HG02970 (cell line): ENCODE measurements around the gene PFDN6.
A peak's percentile ranks its signal among the peaks of the same experiment; 100 is the strongest.
"Not testable (repeated sequence)": the region's sequence is repeated elsewhere in the genome, so short reads cannot be mapped to it uniquely, and the experiment has no call there.

Source experiments
- ATAC-seq: cut with Tn5 transposase; IDR thresholded peaks from one replicate; pipeline ENCODE4 v1.9.1; 2021; ENCODE audit warnings: mild to moderate bottlenecking, moderate library complexity, moderate number of reproducible peaks; ENCODE audit not compliant: unreplicated experiment, low FRiP score

Gene PFDN6

GRCh38 chr6:33273129-33273923 lies 16.1 kb upstream of the PFDN6 start:
- no peak for ATAC-seq

- no peak for ATAC-seq
These were observed 15.2 kb upstream of the PFDN6 start for GRCh38 chr6:33273924-33274902.

- not testable (repeated sequence) for ATAC-seq
These were observed 13.4 kb upstream of the PFDN6 start for GRCh38 chr6:33275795-33276580.

DNA sequence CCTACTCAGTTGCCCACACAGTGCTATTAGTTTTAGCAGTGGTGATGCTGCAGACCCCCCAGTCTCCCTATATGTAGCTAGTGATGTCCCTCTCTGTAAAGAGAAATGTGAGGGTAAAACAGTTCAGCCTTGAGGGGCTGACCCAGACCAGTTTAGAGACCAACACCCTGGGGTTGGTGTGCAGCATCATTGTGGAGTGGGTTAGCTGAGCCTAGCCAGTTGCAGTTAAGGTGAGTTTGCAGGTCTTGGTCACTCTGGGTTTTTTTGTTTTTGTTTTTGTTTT lies 12.9 kb upstream of the PFDN6 start:
- no peak for ATAC-seq

DNA sequence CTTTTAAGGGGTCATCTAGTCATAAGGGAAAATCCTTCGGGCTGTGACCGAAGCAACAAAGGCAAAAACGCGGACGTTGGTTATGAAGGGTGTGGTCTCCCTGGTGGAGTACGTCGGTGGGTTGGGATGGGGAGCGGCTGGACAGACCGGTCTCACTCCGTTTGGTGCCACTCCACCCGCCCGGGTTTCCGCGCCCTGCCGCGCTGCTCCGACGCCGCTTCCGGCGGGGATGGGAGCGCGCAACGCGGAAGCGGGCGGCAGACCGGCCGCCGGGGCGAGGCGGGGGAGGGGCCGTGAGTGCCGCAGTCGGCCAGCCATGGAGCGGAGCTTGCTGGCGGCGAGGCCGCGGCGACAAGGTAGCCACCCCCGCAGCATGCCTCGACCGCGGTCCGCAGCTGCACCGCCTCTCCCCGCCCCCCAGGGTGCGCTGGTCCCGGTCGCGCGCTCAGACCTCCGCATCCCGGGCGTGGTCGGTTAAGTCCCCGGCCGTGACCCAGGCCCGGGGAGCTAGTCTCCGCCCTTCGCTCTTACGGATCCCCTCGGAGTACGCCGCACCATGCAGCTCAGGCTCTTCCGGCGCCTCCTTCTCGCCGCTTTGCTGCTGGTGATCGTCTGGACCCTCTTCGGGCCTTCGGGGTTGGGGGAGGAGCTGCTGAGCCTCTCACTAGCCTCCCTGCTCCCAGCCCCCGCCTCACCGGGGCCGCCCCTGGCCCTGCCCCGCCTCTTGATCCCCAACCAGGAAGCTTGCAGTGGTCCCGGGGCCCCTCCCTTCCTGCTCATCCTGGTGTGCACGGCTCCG lies 12.3 kb upstream of the PFDN6 start, which contains the start of gene B3GALT4:
TSS of gene B3GALT4 (plus strand) at position 260 of the 799 bp plus-strand sequence. CDS start at position 557, 297 bp downstream.
- ATAC-seq, result peak; percentile 50

DNA sequence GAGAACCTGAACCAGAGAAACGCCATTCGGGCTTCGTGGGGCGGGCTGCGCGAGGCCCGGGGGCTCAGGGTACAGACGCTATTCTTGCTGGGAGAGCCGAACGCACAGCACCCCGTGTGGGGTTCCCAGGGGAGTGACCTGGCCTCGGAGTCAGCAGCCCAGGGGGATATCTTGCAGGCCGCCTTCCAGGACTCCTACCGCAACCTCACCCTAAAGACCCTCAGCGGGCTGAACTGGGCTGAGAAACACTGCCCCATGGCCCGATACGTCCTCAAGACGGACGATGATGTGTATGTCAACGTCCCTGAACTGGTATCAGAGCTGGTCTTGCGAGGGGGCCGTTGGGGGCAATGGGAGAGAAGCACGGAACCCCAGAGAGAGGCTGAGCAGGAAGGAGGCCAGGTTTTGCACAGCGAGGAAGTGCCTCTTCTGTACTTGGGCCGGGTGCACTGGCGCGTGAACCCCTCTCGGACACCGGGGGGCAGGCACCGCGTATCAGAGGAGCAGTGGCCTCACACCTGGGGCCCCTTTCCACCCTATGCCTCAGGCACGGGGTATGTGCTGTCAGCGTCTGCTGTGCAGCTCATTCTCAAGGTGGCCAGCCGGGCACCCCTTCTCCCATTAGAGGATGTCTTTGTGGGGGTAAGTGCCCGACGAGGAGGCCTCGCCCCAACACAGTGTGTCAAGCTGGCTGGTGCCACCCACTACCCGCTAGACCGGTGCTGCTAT lies 11.6 kb upstream of the PFDN6 start:
- ATAC-seq, result peak; percentile 8

DNA sequence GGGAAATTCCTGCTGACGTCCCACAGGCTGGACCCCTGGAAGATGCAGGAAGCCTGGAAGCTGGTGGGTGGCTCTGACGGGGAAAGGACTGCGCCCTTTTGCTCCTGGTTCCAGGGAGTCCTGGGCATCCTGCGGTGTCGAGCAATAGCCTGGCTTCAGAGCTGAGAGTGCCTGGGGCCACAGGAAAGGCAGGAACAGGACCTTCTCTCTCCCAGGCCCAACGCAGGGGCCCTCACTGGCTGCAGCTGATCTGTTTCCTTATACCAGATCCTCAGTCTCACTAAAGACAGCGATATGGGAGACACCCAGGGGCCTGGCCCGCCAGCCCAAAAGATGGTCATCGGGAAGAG lies 11.0 kb upstream of the PFDN6 start:
- no peak for ATAC-seq

- no peak for ATAC-seq
These were observed 10.6 kb upstream of the PFDN6 start for GRCh38 chr6:33278810-33279209.

DNA sequence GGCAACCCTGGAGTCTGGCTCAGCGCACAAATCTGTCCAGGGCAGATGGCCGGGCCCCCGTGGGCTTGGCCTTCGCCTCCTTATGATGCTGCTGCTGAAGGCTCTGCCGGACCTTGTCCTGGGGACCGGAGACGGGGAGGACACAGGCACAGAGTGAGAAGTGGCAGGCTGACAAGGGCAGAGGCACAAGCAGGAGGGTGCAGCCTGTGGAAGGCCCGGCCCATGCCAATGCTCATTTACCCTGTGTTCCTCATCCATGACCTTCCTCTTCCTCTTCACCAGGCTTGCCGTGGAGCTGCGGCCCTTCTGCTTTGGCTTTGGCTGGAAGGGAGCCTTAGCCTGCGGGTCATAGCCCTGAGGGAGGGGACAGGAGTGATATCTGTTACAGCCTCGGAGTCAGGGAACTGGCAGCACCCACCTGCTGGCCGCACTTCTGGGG lies 10.1 kb upstream of the PFDN6 start:
- no peak for ATAC-seq

DNA sequence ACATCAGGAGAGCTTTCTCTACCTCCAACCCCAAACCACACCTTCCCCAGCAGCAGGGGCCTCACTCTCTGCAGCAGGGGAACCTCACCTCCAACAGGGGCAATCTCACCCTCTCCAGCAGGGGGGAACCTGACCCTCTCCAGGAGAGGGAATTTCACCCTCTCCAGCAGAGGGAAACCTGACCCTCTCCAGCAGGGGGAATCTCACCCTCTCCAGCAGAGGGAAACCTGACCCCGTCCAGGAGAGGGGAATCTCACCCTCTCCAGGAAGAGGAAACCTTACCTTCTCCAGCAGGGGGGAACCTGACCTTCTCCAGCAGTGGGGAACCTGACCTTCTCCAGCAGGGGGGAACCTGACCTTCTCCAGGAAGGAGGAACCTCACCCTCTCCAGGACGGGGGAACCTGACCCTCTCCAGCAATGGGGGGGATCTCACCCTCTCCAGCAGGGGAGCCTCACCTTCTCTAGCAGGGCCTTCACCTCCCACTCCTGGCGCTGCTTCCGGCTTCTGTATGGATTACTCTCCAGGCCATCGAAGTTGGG lies 9.4 kb upstream of the PFDN6 start:
- ATAC-seq, result no peak

GRCh38 chr6:33280539-33280938 lies 8.9 kb upstream of the PFDN6 start:
- ATAC-seq, result no peak

DNA sequence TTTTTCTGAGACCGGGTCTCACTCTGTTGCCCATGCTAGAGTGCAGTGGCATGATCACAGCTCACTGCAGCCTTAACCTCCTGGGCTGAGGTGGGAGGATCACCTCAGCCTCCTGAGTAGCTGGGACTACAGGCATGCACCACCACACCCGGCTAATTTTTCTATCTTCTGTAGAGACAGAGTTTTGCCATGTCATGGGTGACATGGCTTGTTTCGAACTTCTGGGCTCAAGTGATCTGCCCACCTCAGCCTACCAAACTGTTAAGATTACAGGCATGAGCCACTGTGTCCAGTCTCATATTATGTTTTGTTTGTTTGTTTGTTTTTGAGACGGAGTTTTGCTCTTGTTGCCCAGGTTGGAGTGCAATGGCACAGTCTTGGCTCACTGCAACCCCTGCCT lies 4.2 kb upstream of the PFDN6 start:
- ATAC-seq, result not testable (repeated sequence)

DNA sequence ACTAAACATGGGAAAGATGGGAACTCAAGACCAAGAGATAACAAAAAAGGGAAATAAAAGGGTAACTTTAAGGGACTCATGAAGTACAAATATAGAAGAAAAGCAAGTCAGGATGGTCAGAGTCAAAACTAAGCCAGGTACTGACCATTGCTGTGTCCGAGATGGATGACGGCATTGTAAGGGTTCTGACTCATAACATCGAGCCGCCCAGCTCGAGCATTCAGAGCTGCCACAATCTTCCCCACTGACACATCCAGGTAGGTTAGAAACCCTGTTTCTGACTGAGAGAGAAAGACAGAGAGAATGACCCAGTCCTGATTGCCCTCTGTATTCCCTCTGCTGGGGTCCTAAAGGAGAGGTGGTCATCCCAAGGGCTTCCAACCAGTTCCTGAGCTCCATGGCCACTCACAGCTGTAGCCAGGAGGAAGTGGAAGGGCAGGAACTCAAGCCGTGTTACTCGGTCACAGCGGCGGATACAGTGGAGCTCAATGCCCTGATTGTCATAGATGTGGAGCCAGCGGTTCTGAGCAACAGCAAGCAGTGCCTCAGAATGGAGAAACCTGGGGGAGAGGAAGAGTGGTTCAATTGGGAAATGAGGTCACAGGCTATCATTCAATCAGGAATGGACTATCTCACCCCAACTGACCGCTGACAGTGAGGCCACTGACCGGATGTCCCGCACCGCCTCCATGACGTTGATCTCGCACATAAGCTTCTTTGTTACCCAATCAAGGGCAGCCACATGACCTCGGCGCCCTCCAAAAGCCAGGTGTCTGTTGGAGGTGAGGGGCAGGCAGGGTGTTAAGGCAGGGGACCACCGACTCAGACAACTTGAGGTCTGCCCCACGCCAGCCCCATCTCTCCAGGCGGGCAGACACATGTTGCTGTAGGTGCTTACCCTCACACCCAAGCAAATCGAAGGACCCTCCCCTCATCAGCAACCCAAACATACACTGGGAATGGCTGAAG lies 2.2 kb upstream of the PFDN6 start:
- ATAC-seq, result no peak

DNA sequence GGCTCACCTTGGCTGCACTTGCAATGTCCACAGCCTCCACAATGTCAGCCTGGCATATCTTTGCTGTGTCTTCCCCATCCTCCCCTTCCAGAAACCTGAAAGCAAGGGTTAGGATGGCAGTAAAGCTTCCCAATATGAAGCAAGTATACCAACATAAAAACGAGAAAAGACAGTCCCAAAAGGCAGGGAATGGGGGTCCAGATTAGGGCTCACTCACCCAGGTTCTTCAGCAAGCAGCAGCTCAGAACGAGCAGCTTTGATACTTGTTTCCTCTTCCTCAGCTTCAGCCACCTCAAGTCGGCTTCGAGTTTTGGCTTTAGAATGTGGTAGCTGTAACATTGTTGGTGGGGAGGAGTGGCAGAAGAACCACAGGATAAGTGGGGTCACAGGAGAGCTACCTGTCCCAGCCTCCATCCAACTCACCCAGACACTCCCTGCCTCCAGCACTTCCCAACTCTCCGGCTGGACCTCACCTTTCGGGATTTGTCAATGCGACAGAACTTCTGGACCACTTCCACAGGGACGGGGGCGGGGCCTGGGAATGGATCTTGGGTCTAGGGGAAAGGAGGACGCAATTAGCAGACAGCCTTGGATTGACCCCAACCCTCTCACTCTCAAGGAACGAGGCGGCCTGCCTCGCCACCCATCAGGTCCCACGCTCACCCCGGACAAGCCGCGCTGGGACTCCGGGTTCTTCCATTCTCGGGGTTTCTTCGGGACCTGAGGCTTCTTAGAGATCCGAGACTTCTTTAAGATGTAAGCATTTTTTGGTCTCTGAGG lies 1.1 kb upstream of the PFDN6 start:
- ATAC-seq, result peak; percentile 15

GRCh38 chr6:33289784-33290315 lies 449 bp downstream of the PFDN6 start:
- ATAC-seq, result no peak

GRCh38 chr6:33290459-33290858 lies 1.1 kb downstream of the PFDN6 start:
- no peak for ATAC-seq
